HepG2 (cell line): ENCODE data around the gene CTSS. TPM values are rescaled to one million over a fixed set of nuclear protein-coding genes. Genes with fewer than 3 reads are reported as not detected.

ENCODE experiments used
- ATAC-seq: fragments of 200-7000 bp; cut with Tn5 transposase; 3 replicates; pipeline ENCODE4 v1.9.1; 2020; ENCODE audit warnings: mild to moderate bottlenecking, moderate library complexity
- BruUV-seq: library from RNA; stranded (reverse); fragments of 400-500 nt; replicated peaks from 2 replicates; lab custom pipeline; 2021; lab: Mats Ljungman, UMichigan
- CTCF ChIA-PET: fragments of 300-600 bp; formaldehyde crosslinking; extraction: SDS; loops from one replicate; lab custom pipeline; 2021; ENCODE audit warnings: low total read pairs, inconsistent platforms, low intra/inter-chr PET ratio; lab: Yijun Ruan, JAX
- POLR2A ChIA-PET: fragments of 350-600 bp; sonication (Branson Sonifier 250); formaldehyde crosslinking; loops from one replicate; lab custom pipeline; 2020; ENCODE audit warnings: antibody characterized with exemption, inconsistent platforms; lab: Yijun Ruan, JAX
- DNase-seq: peaks from one replicate; pipeline ENCODE4 v3.0.0-alpha.2; 2015; ENCODE audit warnings: low spot score
- FAIRE-seq: peaks from 3 replicates; lab custom pipeline; 2011; peaks lifted over from hg19 to GRCh38; lab: Jason Lieb, UNC
- H2AFZ ChIP-seq: one replicate; pipeline ENCODE4 v1.6.1; 2011; ENCODE audit warnings: low read length, inconsistent platforms
- H3K27ac ChIP-seq: fragments of 300-600 bp; 3 replicates; pipeline ENCODE4 v1.8.0; 2011; ENCODE audit warnings: mixed run types, mild to moderate bottlenecking, mixed read lengths, low read length, inconsistent platforms; ENCODE audit not compliant: insufficient read depth; ENCODE audit errors: extremely low read length
- H3K27me3 ChIP-seq, 2 experiments: fragments of 200-600 bp in 1 of 2; 2 replicates in 1 of 2; 3 replicates in 1 of 2; pipeline versions ENCODE4 v1.6.0 to v1.8.0; 2011; ENCODE audit warnings: low read length in 2 of 2, mild to moderate bottlenecking in 2 of 2, moderate library complexity in 2 of 2, inconsistent platforms in 1 of 2; ENCODE audit not compliant: insufficient read depth in 2 of 2, control insufficient read depth in 1 of 2
- H3K36me3 ChIP-seq, 2 experiments: fragments of 200-600 bp in 1 of 2; replicated peaks in 1 of 2; 2 replicates in 1 of 2; 3 replicates in 1 of 2; pipeline versions ENCODE4 v1.5.1 to v1.8.0; 2011; ENCODE audit warnings: low read length in 2 of 2, inconsistent platforms in 1 of 2; ENCODE audit not compliant: insufficient read depth in 2 of 2, control insufficient read depth in 1 of 2
- H3K4me1 ChIP-seq: 2 replicates; pipeline ENCODE4 v1.5.1; 2012; ENCODE audit warnings: low read length, inconsistent platforms; ENCODE audit not compliant: insufficient read depth
- H3K4me2 ChIP-seq: 2 replicates; pipeline ENCODE4 v1.6.0; 2011; ENCODE audit warnings: low read depth, low read length, inconsistent platforms
- H3K4me3 ChIP-seq, 3 experiments: fragments of 200-600 bp in 1 of 3; sonication (generic), shearing (Covaris generic) in 1 of 3; replicated peaks in 1 of 3; 2 replicates each; pipeline ENCODE4 v1.5.1; 2011 to 2016; ENCODE audit warnings: low read length in 3 of 3, inconsistent platforms in 2 of 3, low read depth in 2 of 3, mild to moderate bottlenecking in 2 of 3, control low read depth in 1 of 3, mixed read lengths in 1 of 3; ENCODE audit not compliant: insufficient read depth in 1 of 3
- H3K79me2 ChIP-seq: one replicate; pipeline ENCODE4 v1.6.1; 2011; ENCODE audit warnings: low read length, inconsistent platforms; ENCODE audit not compliant: insufficient read depth
- H3K9ac ChIP-seq: 2 replicates; pipeline ENCODE4 v1.6.0; 2011; ENCODE audit warnings: mild to moderate bottlenecking, low read depth, low read length, inconsistent platforms; ENCODE audit not compliant: insufficient read depth
- H3K9me3 ChIP-seq: 2 replicates; pipeline ENCODE4 v1.5.1; 2012; ENCODE audit warnings: mild to moderate bottlenecking, low read length
- H4K20me1 ChIP-seq: 2 replicates; pipeline ENCODE4 v1.6.0; 2011; ENCODE audit warnings: inconsistent platforms, mild to moderate bottlenecking, low read length, moderate library complexity; ENCODE audit not compliant: insufficient read depth
- ARNTL ChIP-seq: sonication (generic); formaldehyde crosslinking; IDR thresholded peaks from 2 replicates; pipeline ENCODE4 v1.4.0; 2020; ENCODE audit warnings: mild to moderate bottlenecking, missing genetic modification reagents
- IRF2 ChIP-seq: IDR thresholded peaks from 2 replicates; pipeline ENCODE4 v1.6.1; 2018; ENCODE audit warnings: missing genetic modification reagents, missing compliant biosample characterization
- MXD4 ChIP-seq: IDR thresholded peaks from 2 replicates; pipeline ENCODE4 v1.6.1; 2016; ENCODE audit warnings: mild to moderate bottlenecking, missing biosample characterization, missing genetic modification reagents
- NFRKB ChIP-seq: fragments of 450-650 bp; IDR thresholded peaks from 2 replicates; pipeline ENCODE4 v1.6.1; 2017
- RAD21 ChIP-seq: fragments of 450-650 bp; formaldehyde crosslinking; IDR thresholded peaks from 2 replicates; pipeline ENCODE4 v1.5.0; 2020; ENCODE audit warnings: mild to moderate bottlenecking
- REPIN1 ChIP-seq: sonication (generic); formaldehyde crosslinking; IDR thresholded peaks from 2 replicates; pipeline ENCODE4 v1.8.0; 2022; ENCODE audit warnings: missing genetic modification reagents, low read depth, mild to moderate bottlenecking, borderline replicate concordance
- SIN3A ChIP-seq: IDR thresholded peaks from 2 replicates; pipeline ENCODE4 v1.6.1; 2011; ENCODE audit warnings: low read depth, mild to moderate bottlenecking, control low read depth, low read length, borderline replicate concordance
- SMC3 ChIP-seq: IDR thresholded peaks from 2 replicates; pipeline ENCODE4 v1.6.1; 2011; ENCODE audit warnings: low read length, improper control_type of control experiment
- STAG1 ChIP-seq: sonication (generic); formaldehyde crosslinking; IDR thresholded peaks from 2 replicates; pipeline ENCODE4 v1.4.0; 2020; ENCODE audit warnings: missing genetic modification reagents
- SYNCRIP ChIP-seq: fragments of 200-400 bp; formaldehyde crosslinking; IDR thresholded peaks from 2 replicates; pipeline ENCODE4 v1.6.1; 2018; ENCODE audit warnings: mild to moderate bottlenecking, low read depth, low read length; ENCODE audit not compliant: insufficient read depth
- THAP11 ChIP-seq: IDR thresholded peaks from 2 replicates; pipeline ENCODE4 v1.6.1; 2016; ENCODE audit warnings: missing biosample characterization, missing genetic modification reagents
- ZEB1 ChIP-seq: IDR thresholded peaks from 2 replicates; pipeline ENCODE4 v1.6.1; 2012; ENCODE audit warnings: mild to moderate bottlenecking, low read depth, inconsistent platforms; ENCODE audit not compliant: insufficient replicate concordance
- ZNF136 ChIP-seq: sonication (generic); formaldehyde crosslinking; IDR thresholded peaks from 2 replicates; pipeline ENCODE4 v1.8.1; 2022; ENCODE audit warnings: low read depth, mild to moderate bottlenecking, moderate library complexity, missing genetic modification reagents
- ZNF24 ChIP-seq: fragments of 450-650 bp; IDR thresholded peaks from 2 replicates; pipeline ENCODE4 v1.6.1; 2017; ENCODE audit warnings: antibody characterized with exemption, mild to moderate bottlenecking
- ZNF501 ChIP-seq: sonication (generic); formaldehyde crosslinking; IDR thresholded peaks from 2 replicates; pipeline ENCODE4 v1.5.1; 2020; ENCODE audit warnings: mild to moderate bottlenecking, moderate library complexity, missing genetic modification reagents
- WGBS: methylation state at CpG from one replicate; pipeline ENCODE4 v1.1.6; 2017; ENCODE audit warnings: low lambda C conversion rate; 5-methylcytosine and 5-hydroxymethylcytosine counted together
- in situ Hi-C: cut with HindIII; loops from 2 replicates; pipeline ENCODE4 v1.10.0; 2017; ENCODE audit warnings: low pct_unique_long_range_greater_than_20kb; ENCODE audit not compliant: extremely low pct_ligation_motif_present
- intact Hi-C: fragments of 100-400 bp; cut with micrococcal nuclease; formaldehyde crosslinking; loops from one replicate; pipeline ENCODE4 v1.10.0; 2022; ENCODE audit not compliant: unreplicated experiment
- polyA plus RNA-seq, 8 experiments: library from polyadenylated mRNA; depleted of rRNA in 3 of 8; stranded (reverse) in 7 of 8; unstranded in 1 of 8; fragments of >200 nt; fragmentation: Illumina TruSeq in 4 of 8; extraction: Trizol in 4 of 8; gene quantifications; 2 replicates each; pipeline versions ENCODE4 v1.2.1 to v1.2.3, GENCODE V29; 2011 to 2016; ENCODE audit warnings: low read depth in 4 of 8, missing spikeins in 1 of 8, mixed read lengths in 1 of 8; ENCODE audit not compliant: insufficient read depth in 1 of 8
- total RNA-seq, 5 experiments: library from RNA; depleted of rRNA; stranded (reverse); fragments of >200 nt; fragmentation: Illumina TruSeq; extraction: Trizol; gene quantifications; 2 replicates each; pipeline ENCODE4 v1.2.3, GENCODE V29; 2016; ENCODE audit warnings: low read depth in 1 of 5
- TF ChIP-seq, protein P1 (sequence below): sonication (generic); formaldehyde crosslinking; IDR thresholded peaks from 2 replicates; pipeline ENCODE4 v1.4.0; 2020; ENCODE audit warnings: missing genetic modification reagents
- TF ChIP-seq, protein P2 (sequence below): sonication (generic); formaldehyde crosslinking; IDR thresholded peaks from 2 replicates; pipeline ENCODE4 v1.9.0; 2021; ENCODE audit warnings: missing genetic modification reagents, mild to moderate bottlenecking, borderline replicate concordance
- TF ChIP-seq, protein P3 (sequence below): IDR thresholded peaks from 2 replicates; pipeline ENCODE4 v1.6.1; 2016; ENCODE audit warnings: missing genetic modification reagents, missing compliant biosample characterization
- TF ChIP-seq, protein P4 (sequence below): IDR thresholded peaks from 2 replicates; pipeline ENCODE4 v1.6.1; 2018; ENCODE audit warnings: missing genetic modification reagents, mild to moderate bottlenecking, missing compliant biosample characterization

CTSS gene
- total and polyA plus RNA-seq, 2 of the 13 experiments (the other 11 are each of a cell fraction or from before 2014, with no cell fraction given) = 0.33 to 1.0 TPM

DNA sequence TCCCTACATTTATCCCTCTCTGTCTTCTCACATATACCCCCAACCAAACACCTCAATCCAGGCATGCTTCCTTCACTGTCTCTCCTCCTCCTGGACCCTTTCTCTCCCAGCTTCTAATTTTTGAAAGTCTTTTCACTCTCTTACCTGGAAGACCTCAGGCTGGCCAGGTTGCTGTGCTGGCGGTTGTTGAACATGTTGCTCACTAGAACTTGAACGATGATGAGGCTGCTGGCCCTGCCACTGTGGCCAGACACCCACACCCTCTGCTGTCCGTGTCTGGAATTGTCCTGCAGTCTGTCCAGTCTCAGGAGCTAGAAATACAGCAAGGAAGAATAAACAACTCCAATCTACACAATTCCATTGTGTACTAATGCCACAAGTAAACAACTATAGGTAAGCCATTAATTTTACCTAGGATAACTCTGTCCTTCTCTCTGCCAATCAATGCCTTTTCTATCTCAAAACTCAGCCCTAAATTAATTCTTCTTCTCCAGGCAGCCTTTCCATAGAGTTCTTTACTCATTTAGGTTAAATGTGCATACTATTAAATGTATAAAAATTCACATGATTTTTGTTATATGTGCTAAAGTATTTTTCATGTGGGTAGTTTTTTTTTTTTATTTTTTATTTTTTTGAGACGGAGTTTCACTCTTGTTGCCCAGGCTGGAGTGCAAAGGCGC lies 47.6 kb upstream of the CTSS start:
- FAIRE-seq (peak; percentile 58), DNase-seq (peak; percentile 36), ATAC-seq (peak; percentile 93)
- no TSS peak for BruUV-seq
- H2AFZ ChIP-seq = no peak overlapping the region
- no peak overlapping the region for H3K9ac ChIP-seq
- in situ Hi-C loops (loop anchor here (5.0 kb wide), 1 partner anchor 251 kb away; no protein-coding TSS in a partner anchor), intact Hi-C loops (loop anchor here (2.0 to 10.0 kb wide), 2 partner anchors 116 to 188 kb away; partner anchors contain the start of genes ENSA and GOLPH3L)
- no peaks in the 10 kb centered on the region for H3K4me1 ChIP-seq
- H3K79me2 ChIP-seq = no peaks in the 10 kb centered on the region
- no peaks in the 10 kb centered on the region for H3K9me3 ChIP-seq
- no peak overlapping the region for H3K4me3 ChIP-seq
- H3K27ac ChIP-seq = no peak overlapping the region
- ChIA-PET CTCF (interaction anchor here (0.8 kb wide), 1 partner anchor 348 kb away, joined by 5 read pairs; no protein-coding TSS in a partner anchor), POLR2A (interaction anchor here (0.9 to 2.1 kb wide), 3 partner anchors 184 to 252 kb away, joined by 3 to 4 read pairs (median 3); partner anchors contain the start of gene ENSA)
- no peak overlapping the region for H3K4me2 ChIP-seq
- WGBS = 59% methylated on average over 5 of the region's 5 CpGs
- no peaks in the 10 kb centered on the region for H4K20me1 ChIP-seq
- H3K36me3 ChIP-seq = peaks cover 12 to 52% of the 10 kb centered on the region in 2 experiments
- H3K27me3 ChIP-seq = no peaks in the 10 kb centered on the region
- no peak for TF ChIP-seq ZNF136 (CRISPR knock-in tag)
- no peak for TF ChIP-seq ZNF24
- peak; percentile 85 for TF ChIP-seq SMC3
- TF ChIP-seq, protein P1, sequence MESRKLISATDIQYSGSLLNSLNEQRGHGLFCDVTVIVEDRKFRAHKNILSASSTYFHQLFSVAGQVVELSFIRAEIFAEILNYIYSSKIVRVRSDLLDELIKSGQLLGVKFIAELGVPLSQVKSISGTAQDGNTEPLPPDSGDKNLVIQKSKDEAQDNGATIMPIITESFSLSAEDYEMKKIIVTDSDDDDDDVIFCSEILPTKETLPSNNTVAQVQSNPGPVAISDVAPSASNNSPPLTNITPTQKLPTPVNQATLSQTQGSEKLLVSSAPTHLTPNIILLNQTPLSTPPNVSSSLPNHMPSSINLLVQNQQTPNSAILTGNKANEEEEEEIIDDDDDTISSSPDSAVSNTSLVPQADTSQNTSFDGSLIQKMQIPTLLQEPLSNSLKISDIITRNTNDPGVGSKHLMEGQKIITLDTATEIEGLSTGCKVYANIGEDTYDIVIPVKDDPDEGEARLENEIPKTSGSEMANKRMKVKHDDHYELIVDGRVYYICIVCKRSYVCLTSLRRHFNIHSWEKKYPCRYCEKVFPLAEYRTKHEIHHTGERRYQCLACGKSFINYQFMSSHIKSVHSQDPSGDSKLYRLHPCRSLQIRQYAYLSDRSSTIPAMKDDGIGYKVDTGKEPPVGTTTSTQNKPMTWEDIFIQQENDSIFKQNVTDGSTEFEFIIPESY = peak; percentile 69
- peak; percentile 91 for TF ChIP-seq STAG1
- 0 out of 2 replicates have a peak, but pooled peaks have one; percentile 21 for TF ChIP-seq REPIN1 (CRISPR knock-in tag)
- TF ChIP-seq IRF2 (CRISPR knock-in tag) = no peak
- TF ChIP-seq, protein P2, sequence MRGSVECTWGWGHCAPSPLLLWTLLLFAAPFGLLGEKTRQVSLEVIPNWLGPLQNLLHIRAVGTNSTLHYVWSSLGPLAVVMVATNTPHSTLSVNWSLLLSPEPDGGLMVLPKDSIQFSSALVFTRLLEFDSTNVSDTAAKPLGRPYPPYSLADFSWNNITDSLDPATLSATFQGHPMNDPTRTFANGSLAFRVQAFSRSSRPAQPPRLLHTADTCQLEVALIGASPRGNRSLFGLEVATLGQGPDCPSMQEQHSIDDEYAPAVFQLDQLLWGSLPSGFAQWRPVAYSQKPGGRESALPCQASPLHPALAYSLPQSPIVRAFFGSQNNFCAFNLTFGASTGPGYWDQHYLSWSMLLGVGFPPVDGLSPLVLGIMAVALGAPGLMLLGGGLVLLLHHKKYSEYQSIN (CRISPR knock-in tag) = no peak
- TF ChIP-seq SYNCRIP = no peak
- peak; percentile 79 for TF ChIP-seq RAD21 (CRISPR knock-in tag)
- no peak for TF ChIP-seq NFRKB
- TF ChIP-seq ZEB1 = no peak
- TF ChIP-seq ARNTL (CRISPR knock-in tag) = no peak
- TF ChIP-seq ZNF501 (CRISPR knock-in tag) = no peak
- no peak for TF ChIP-seq MXD4 (CRISPR knock-in tag)
- TF ChIP-seq, protein P3, sequence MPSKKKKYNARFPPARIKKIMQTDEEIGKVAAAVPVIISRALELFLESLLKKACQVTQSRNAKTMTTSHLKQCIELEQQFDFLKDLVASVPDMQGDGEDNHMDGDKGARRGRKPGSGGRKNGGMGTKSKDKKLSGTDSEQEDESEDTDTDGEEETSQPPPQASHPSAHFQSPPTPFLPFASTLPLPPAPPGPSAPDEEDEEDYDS (CRISPR knock-in tag) = 0 out of 2 replicates have a peak, but pooled peaks have one; percentile 21
- TF ChIP-seq SIN3A = no peak
- TF ChIP-seq, protein P4, sequence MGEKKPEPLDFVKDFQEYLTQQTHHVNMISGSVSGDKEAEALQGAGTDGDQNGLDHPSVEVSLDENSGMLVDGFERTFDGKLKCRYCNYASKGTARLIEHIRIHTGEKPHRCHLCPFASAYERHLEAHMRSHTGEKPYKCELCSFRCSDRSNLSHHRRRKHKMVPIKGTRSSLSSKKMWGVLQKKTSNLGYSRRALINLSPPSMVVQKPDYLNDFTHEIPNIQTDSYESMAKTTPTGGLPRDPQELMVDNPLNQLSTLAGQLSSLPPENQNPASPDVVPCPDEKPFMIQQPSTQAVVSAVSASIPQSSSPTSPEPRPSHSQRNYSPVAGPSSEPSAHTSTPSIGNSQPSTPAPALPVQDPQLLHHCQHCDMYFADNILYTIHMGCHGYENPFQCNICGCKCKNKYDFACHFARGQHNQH (CRISPR knock-in tag) = no peak
- TF ChIP-seq THAP11 (CRISPR knock-in tag) = no peak
